Gastroesophageal sphincter (tissue), 3 donors: ENCODE data around the gene RAB9B.

Source experiments
- CTCF ChIP-seq, 4 experiments: fragments of 200-600 bp in 2 of 4; fragments of 450-650 bp in 2 of 4; sonication (generic) in 1 of 4; IDR thresholded peaks; one replicate each; pipeline ENCODE4 v1.5.1; 2017 to 2019; ENCODE audit warnings: antibody characterized with exemption in 4 of 4, mild to moderate bottlenecking in 2 of 4, moderate library complexity in 2 of 4
- POLR2A ChIP-seq, 2 donors: fragments of 450-650 bp; IDR thresholded peaks; one replicate each; pipeline ENCODE4 v1.6.1; 2017; ENCODE audit warnings: antibody characterized with exemption in 2 of 2, mild to moderate bottlenecking in 2 of 2, moderate library complexity in 1 of 2

GRCh38 chrX:103806862-103807474 lies 25.1 kb downstream of the RAB9B start:
- TF ChIP-seq POLR2A (IDR thresholded peaks at IDR 0.05) (no peak), CTCF (IDR thresholded peaks at IDR 0.05) (no peak)
